Gastrocnemius medialis (tissue), 4 donors: Measurements from ENCODE around the gene USP37. TPM values are rescaled to one million over a fixed set of nuclear protein-coding genes. Genes with fewer than 3 reads are reported as not detected.

Experiments used
- ATAC-seq, 2 donors: fragments of 150-250 bp; one replicate each; pipeline ENCODE4 v1.9.1; 2016
- DNase-seq, 2 donors: peaks; one replicate each; pipeline ENCODE4 v3.0.0-alpha.2; 2019
- H3K27ac ChIP-seq, 4 donors: fragments of 200-600 bp; sonication (generic); 1 replicate in 1 of 4; 2 replicates in 3 of 4; pipeline ENCODE4 v1.5.1; 2016 to 2018; ENCODE audit warnings: mild to moderate bottlenecking in 2 of 4, moderate library complexity in 1 of 4
- H3K27me3 ChIP-seq, 3 donors: fragments of 200-600 bp; sonication (generic) in 2 of 3; 1 replicate in 1 of 3; 2 replicates in 2 of 3; pipeline versions ENCODE4 v1.5.1 to v1.6.0; 2016 to 2019; ENCODE audit warnings: mild to moderate bottlenecking in 1 of 3, moderate library complexity in 1 of 3
- H3K36me3 ChIP-seq, 2 donors: fragments of 200-600 bp; sonication (generic) in 1 of 2; one replicate each; pipeline ENCODE4 v1.5.1; 2017 to 2018
- H3K4me1 ChIP-seq, 2 donors: fragments of 200-600 bp; sonication (generic) in 1 of 2; one replicate each; pipeline ENCODE4 v1.5.1; 2016 to 2017; ENCODE audit warnings: mild to moderate bottlenecking in 2 of 2
- H3K4me3 ChIP-seq, 4 donors: fragments of 200-600 bp; sonication (generic) in 3 of 4; 1 replicate in 1 of 4; 2 replicates in 3 of 4; pipeline ENCODE4 v1.5.1; 2016 to 2019; ENCODE audit warnings: mild to moderate bottlenecking in 2 of 4
- H3K9me3 ChIP-seq, 3 donors: fragments of 200-600 bp; sonication (generic) in 2 of 3; 1 replicate in 1 of 3; 2 replicates in 2 of 3; pipeline ENCODE4 v1.5.1; 2016 to 2019
- CTCF ChIP-seq, 5 experiments: fragments of 450-650 bp in 3 of 5; fragments of 200-600 bp in 2 of 5; sonication (generic) in 2 of 5; IDR thresholded peaks in 4 of 5; conservative IDR thresholded peaks in 1 of 5; 1 replicate in 4 of 5; 2 replicates in 1 of 5; pipeline ENCODE4 v1.5.1; 2016 to 2019; ENCODE audit warnings: antibody characterized with exemption in 5 of 5, mild to moderate bottlenecking in 3 of 5, moderate library complexity in 3 of 5
- POLR2A ChIP-seq, 2 donors: fragments of 450-650 bp; IDR thresholded peaks; one replicate each; pipeline ENCODE4 v1.6.1; 2017; ENCODE audit warnings: antibody characterized with exemption in 2 of 2, mild to moderate bottlenecking in 2 of 2, moderate library complexity in 2 of 2
- in situ Hi-C, 4 donors: fragments of 200-750 bp; cut with MboI; loops; one replicate each; pipeline versions ENCODE4 v1.15.0 to v1.8.0; 2017; ENCODE audit warnings: low sequenced_read_pairs in 4 of 4
- intact Hi-C: fragments of 100-400 bp; cut with DNase I; formaldehyde crosslinking; loops from one replicate; pipeline ENCODE4 v1.15.1; 2023; ENCODE audit warnings: low total_unique reads
- total RNA-seq, 4 donors: library from RNA; depleted of rRNA; stranded (reverse); fragments of >200 nt; gene quantifications; one replicate each; pipeline versions ENCODE4 v1.1.0 to v1.2.3, GENCODE V29; 2016

The USP37 gene
- total RNA-seq, 4 donors from 2014 or later, result 7.0 to 12.4 (median 8.0) TPM

- H3K27me3 ChIP-seq, result no peaks in the 10 kb centered on the region
- no peak for DNase-seq
- H3K9me3 ChIP-seq, result no peaks in the 10 kb centered on the region
- ATAC-seq, result no peak
- no peaks in the 10 kb centered on the region for H3K4me1 ChIP-seq
- H3K27ac ChIP-seq, result no peak overlapping the region
- no peaks in the 10 kb centered on the region for H3K36me3 ChIP-seq
- intact Hi-C loops (no loop called here), in situ Hi-C loops (no loop called here)
- no peak overlapping the region for H3K4me3 ChIP-seq
- TF ChIP-seq POLR2A (IDR thresholded peaks at IDR 0.05) (no peak), CTCF (IDR thresholded peaks at IDR 0.05 in 4 of 5, conservative IDR thresholded peaks at IDR 0.05 in 1 of 5) (no peak)
These were observed 122.5 kb downstream of the USP37 start for GRCh38 chr2:218445602-218446001.

GRCh38 chr2:218444692-218445357 lies 123.3 kb downstream of the USP37 start:
- intact Hi-C loops (no loop called here), in situ Hi-C loops (no loop called here)
- no peak overlapping the region for H3K4me3 ChIP-seq
- no peak for ATAC-seq
- no peaks in the 10 kb centered on the region for H3K4me1 ChIP-seq
- H3K27ac ChIP-seq, result no peak overlapping the region
- H3K36me3 ChIP-seq, result no peaks in the 10 kb centered on the region
- DNase-seq, result no peak
- no peaks in the 10 kb centered on the region for H3K9me3 ChIP-seq
- no peaks in the 10 kb centered on the region for H3K27me3 ChIP-seq
- TF ChIP-seq CTCF (IDR thresholded peaks at IDR 0.05 in 4 of 5, conservative IDR thresholded peaks at IDR 0.05 in 1 of 5), result no peak
- TF ChIP-seq POLR2A (IDR thresholded peaks at IDR 0.05), result no peak

- intact Hi-C loops (no loop called here), in situ Hi-C loops (no loop called here)
- Histone ChIP-seq H3K9me3 (no peaks in the 10 kb centered on the region), H3K27ac (no peak overlapping the region), H3K36me3 (no peaks in the 10 kb centered on the region), H3K27me3 (no peaks in the 10 kb centered on the region), H3K4me3 (no peak overlapping the region), H3K4me1 (no peaks in the 10 kb centered on the region)
- TF ChIP-seq POLR2A (IDR thresholded peaks at IDR 0.05) (no peak), CTCF (IDR thresholded peaks at IDR 0.05 in 4 of 5, conservative IDR thresholded peaks at IDR 0.05 in 1 of 5) (no peak)
- DNase-seq (no peak), ATAC-seq (no peak)
These were observed 129.6 kb downstream of the USP37 start for GRCh38 chr2:218438596-218438995.

- no peak for TF ChIP-seq POLR2A (IDR thresholded peaks at IDR 0.05)
- no peak for TF ChIP-seq CTCF (IDR thresholded peaks at IDR 0.05 in 4 of 5, conservative IDR thresholded peaks at IDR 0.05 in 1 of 5)
- no peak for ATAC-seq
- intact Hi-C loops, result no loop called here
These were observed 130.2 kb downstream of the USP37 start for GRCh38 chr2:218437969-218438368.

GRCh38 chr2:218436992-218437391 lies 131.2 kb downstream of the USP37 start:
- H3K27ac ChIP-seq, result no peak overlapping the region
- H3K27me3 ChIP-seq, result no peaks in the 10 kb centered on the region
- DNase-seq (no peak), ATAC-seq (no peak)
- no peaks in the 10 kb centered on the region for H3K36me3 ChIP-seq
- H3K4me3 ChIP-seq, result no peak overlapping the region
- in situ Hi-C loops, result no loop called here
- H3K4me1 ChIP-seq, result no peaks in the 10 kb centered on the region
- no peaks in the 10 kb centered on the region for H3K9me3 ChIP-seq
- intact Hi-C loops, result no loop called here
- no peak for TF ChIP-seq POLR2A (IDR thresholded peaks at IDR 0.05)
- TF ChIP-seq CTCF (IDR thresholded peaks at IDR 0.05 in 4 of 5, conservative IDR thresholded peaks at IDR 0.05 in 1 of 5), result no peak

More at GRCh38 chr2:218437969-218438368, 130.2 kb downstream of the USP37 start:
- H3K27ac ChIP-seq, result no peak overlapping the region
- no peaks in the 10 kb centered on the region for H3K9me3 ChIP-seq
- no peaks in the 10 kb centered on the region for H3K4me1 ChIP-seq
- H3K4me3 ChIP-seq, result no peak overlapping the region
- H3K36me3 ChIP-seq, result no peaks in the 10 kb centered on the region
- DNase-seq, result no peak
- in situ Hi-C loops, result no loop called here
- H3K27me3 ChIP-seq, result no peaks in the 10 kb centered on the region
